Endothelial cell of umbilical vein (primary cell): ENCODE results near the gene GNAQ. TPM values are rescaled to one million over a fixed set of nuclear protein-coding genes. Genes with fewer than 3 reads are reported as not detected.

ENCODE experiments used
- BruUV-seq: library from RNA; stranded (reverse); fragments of 400-500 nt; replicated peaks from 2 replicates; lab custom pipeline; 2021; lab: Mats Ljungman, UMichigan
- CTCF ChIA-PET: fragments of 300-600, 350-600 bp; sonication (Branson Sonifier 250); formaldehyde crosslinking; loops from one replicate; lab custom pipeline; 2021; ENCODE audit warnings: antibody characterized with exemption, inconsistent platforms; lab: Charles Lee
- POLR2A ChIA-PET: fragments of 300-600, 350-600 bp; sonication (Branson Sonifier 250); formaldehyde crosslinking; loops from one replicate; lab custom pipeline; 2021; ENCODE audit warnings: antibody characterized with exemption, inconsistent platforms; lab: Charles Lee
- DNase-seq: peaks from one replicate; pipeline ENCODE4 v3.0.0-alpha.2; 2011; ENCODE audit warnings: low read depth, low spot score
- FAIRE-seq: peaks from 2 replicates; lab custom pipeline; 2011; peaks lifted over from hg19 to GRCh38; lab: Jason Lieb, UNC
- H2AFZ ChIP-seq: 2 replicates; pipeline ENCODE4 v1.6.0; 2012; ENCODE audit warnings: low read depth, low read length, control low read depth, inconsistent platforms
- H3K27ac ChIP-seq: 2 replicates; pipeline ENCODE4 v1.5.1; 2011; ENCODE audit warnings: low read depth, mild to moderate bottlenecking, control low read depth, low read length, moderate library complexity; ENCODE audit not compliant: insufficient read depth
- H3K27me3 ChIP-seq, 2 experiments: 2 replicates each; pipeline versions ENCODE4 v1.6.0 to v1.6.1; 2011; ENCODE audit warnings: low read length in 2 of 2, mixed read lengths in 1 of 2; ENCODE audit not compliant: control insufficient read depth in 2 of 2, insufficient read depth in 2 of 2
- H3K36me3 ChIP-seq, 2 experiments: 2 replicates in 1 of 2; 3 replicates in 1 of 2; pipeline ENCODE4 v1.5.1; 2011; ENCODE audit warnings: low read length in 2 of 2, mild to moderate bottlenecking in 1 of 2, moderate library complexity in 1 of 2; ENCODE audit not compliant: control insufficient read depth in 2 of 2, insufficient read depth in 2 of 2; ENCODE audit errors: extremely low read depth in 1 of 2
- H3K4me1 ChIP-seq: 3 replicates; pipeline ENCODE4 v1.5.1; 2011; ENCODE audit warnings: mild to moderate bottlenecking, low read length; ENCODE audit not compliant: control insufficient read depth, insufficient read depth; ENCODE audit errors: extremely low read depth
- H3K4me2 ChIP-seq: 2 replicates; pipeline ENCODE4 v1.6.1; 2011; ENCODE audit warnings: low read length, control low read depth, mixed read lengths; ENCODE audit not compliant: insufficient read depth
- H3K4me3 ChIP-seq, 3 experiments: fragments of 200-600 bp in 1 of 3; sonication (generic), shearing (Covaris generic) in 1 of 3; replicated peaks in 1 of 3; 2 replicates each; pipeline ENCODE4 v1.5.1; 2011 to 2016; ENCODE audit warnings: control low read depth in 3 of 3, low read length in 3 of 3, mild to moderate bottlenecking in 2 of 3, inconsistent platforms in 1 of 3, low read depth in 1 of 3, moderate library complexity in 1 of 3; ENCODE audit not compliant: insufficient read depth in 1 of 3
- H3K79me2 ChIP-seq: 2 replicates; pipeline ENCODE4 v1.6.0; 2012; ENCODE audit warnings: low read length, inconsistent platforms; ENCODE audit not compliant: control insufficient read depth, insufficient read depth
- H3K9ac ChIP-seq: replicated peaks from 2 replicates; pipeline ENCODE3; 2011; ENCODE audit warnings: low read length, control low read depth; ENCODE audit not compliant: insufficient read depth; ENCODE audit errors: extremely low read depth
- H3K9me1 ChIP-seq: replicated peaks from 3 replicates; pipeline ENCODE4 v1.6.0; 2011; ENCODE audit warnings: mild to moderate bottlenecking, low read length; ENCODE audit not compliant: control insufficient read depth, insufficient read depth; ENCODE audit errors: extremely low read depth
- H3K9me3 ChIP-seq: replicated peaks from 2 replicates; pipeline ENCODE4 v1.5.1; 2012; ENCODE audit warnings: low read length, inconsistent platforms; ENCODE audit not compliant: control insufficient read depth, insufficient read depth
- H4K20me1 ChIP-seq: replicated peaks from 2 replicates; pipeline ENCODE3; 2011; ENCODE audit warnings: mild to moderate bottlenecking, low read length; ENCODE audit not compliant: control insufficient read depth, insufficient read depth; ENCODE audit errors: extremely low read depth
- CTCF ChIP-seq, 2 donors: IDR thresholded peaks; 1 replicate in 1 of 2; 2 replicates in 1 of 2; pipeline ENCODE4 v1.5.1; 2011; ENCODE audit warnings: low read length in 2 of 2, mild to moderate bottlenecking in 2 of 2, moderate library complexity in 2 of 2, control low read depth in 1 of 2, inconsistent platforms in 1 of 2, low read depth in 1 of 2; ENCODE audit not compliant: insufficient read depth in 1 of 2; ENCODE audit errors: extremely low read depth in 1 of 2
- EZH2 ChIP-seq: IDR thresholded peaks from 2 replicates; pipeline ENCODE4 v1.6.1; 2012; ENCODE audit warnings: borderline replicate concordance, low read depth, mild to moderate bottlenecking, moderate library complexity, low read length, inconsistent platforms; ENCODE audit not compliant: severe bottlenecking
- FOS ChIP-seq: IDR thresholded peaks from 2 replicates; pipeline ENCODE4 v1.6.1; 2011; ENCODE audit warnings: mild to moderate bottlenecking, low read length, moderate library complexity, borderline replicate concordance; ENCODE audit not compliant: insufficient read depth
- GATA2 ChIP-seq: IDR thresholded peaks from 2 replicates; pipeline ENCODE4 v1.7.0; 2011; ENCODE audit warnings: low read depth, mild to moderate bottlenecking, moderate library complexity, mixed read lengths, low read length; ENCODE audit not compliant: insufficient read length, insufficient read depth
- JUN ChIP-seq: IDR thresholded peaks from 2 replicates; pipeline ENCODE4 v1.6.1; 2011; ENCODE audit warnings: borderline replicate concordance, low read depth; ENCODE audit not compliant: insufficient read length, insufficient read depth
- MAX ChIP-seq: IDR thresholded peaks from 2 replicates; pipeline ENCODE4 v1.6.1; 2011; ENCODE audit not compliant: insufficient read depth, insufficient read length
- MYC ChIP-seq: IDR thresholded peaks from one replicate; pipeline ENCODE4 v1.6.1; 2011; ENCODE audit warnings: mild to moderate bottlenecking, low read depth, low read length
- POLR2A ChIP-seq: IDR thresholded peaks from 2 replicates; pipeline ENCODE4 v1.6.1; 2012; ENCODE audit warnings: low read depth, mild to moderate bottlenecking, control low read depth, low read length
- POLR2AphosphoS5 ChIP-seq: IDR thresholded peaks from 2 replicates; pipeline ENCODE4 v1.6.1; 2012; ENCODE audit warnings: low read depth, mild to moderate bottlenecking, control low read depth, low read length, moderate library complexity; ENCODE audit not compliant: insufficient read depth
- dilution Hi-C: fragments of 300-500 bp; cut with MboI; formaldehyde crosslinking; loops from one replicate; pipeline ENCODE4 v1.15.0; 2019; ENCODE audit warnings: low sequenced_read_pairs; ENCODE audit not compliant: extremely low pct_ligation_motif_present
- intact Hi-C: fragments of 100-400 bp; cut with micrococcal nuclease; formaldehyde crosslinking; loops from one replicate; pipeline ENCODE4 v1.10.0; 2022
- polyA plus RNA-seq, 4 experiments: library from polyadenylated mRNA; depleted of rRNA in 3 of 4; stranded (reverse) in 3 of 4; unstranded in 1 of 4; fragments of >200 nt; gene quantifications; 2 replicates each; pipeline versions ENCODE4 v1.2.1 to v1.2.3, GENCODE V29; 2011 to 2012; ENCODE audit warnings: missing spikeins in 1 of 4
- total RNA-seq: library from RNA; stranded (reverse); gene quantifications from 2 replicates; pipeline ENCODE4 v1.2.3, GENCODE V29; 2021

Gene GNAQ
- total and polyA plus RNA-seq, 2 donors (not counting 3 experiments of a cell fraction or from before 2014, with no cell fraction given): 26.1 to 67.3 TPM

DNA sequence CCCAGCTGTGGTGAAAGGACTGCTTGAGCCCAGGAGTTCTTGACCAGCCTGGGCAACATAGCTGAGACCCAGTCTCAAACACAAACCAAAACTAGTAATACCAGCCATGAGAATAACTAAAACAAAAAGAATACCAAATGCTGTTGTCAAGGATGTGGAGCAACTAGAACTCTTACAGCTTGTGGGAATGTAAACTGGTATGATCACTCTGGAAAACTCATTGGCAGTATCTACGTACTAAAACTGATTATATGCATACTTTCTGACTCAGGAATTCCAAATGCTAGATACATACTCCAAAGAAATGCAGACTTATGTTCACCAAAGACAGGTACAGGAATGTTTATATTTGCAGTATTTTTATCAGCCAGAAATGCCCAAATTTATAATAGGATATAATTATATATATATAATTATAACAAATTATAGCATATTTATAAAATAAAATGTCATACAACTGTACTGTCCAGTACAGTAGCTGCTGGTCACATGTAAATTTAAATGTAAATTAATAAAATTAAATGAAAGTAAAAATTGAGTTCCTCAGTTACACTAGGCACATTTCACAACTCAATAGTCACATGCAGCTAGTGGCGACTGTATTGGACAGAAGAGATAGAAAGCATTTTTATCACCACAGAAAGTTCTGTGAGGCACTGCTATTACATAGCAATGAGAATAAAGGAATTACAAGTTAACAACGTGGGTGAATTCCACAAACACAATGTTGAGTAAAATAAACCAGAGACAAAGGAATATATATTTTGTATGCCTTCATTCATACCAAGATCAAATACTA lies 118.5 kb downstream of the GNAQ start:
- intact Hi-C loops: no loop called here
- H3K9me3 ChIP-seq: no peaks in the 10 kb centered on the region
- H3K27me3 ChIP-seq: no peaks in the 10 kb centered on the region
- no peak overlapping the region for H3K9ac ChIP-seq
- H3K27ac ChIP-seq: no peak overlapping the region
- H3K4me1 ChIP-seq: peaks cover 37% of the 10 kb centered on the region
- no peak overlapping the region for H2AFZ ChIP-seq
- DNase-seq (no peak), FAIRE-seq (no peak)
- BruUV-seq: no TSS peak
- H3K9me1 ChIP-seq: peaks cover 2% of the 10 kb centered on the region
- POLR2A ChIA-PET: no interaction called here
- H3K4me2 ChIP-seq: no peak overlapping the region
- TF ChIP-seq FOS (no peak), POLR2AphosphoS5 (no peak), EZH2 (no peak), JUN (no peak), CTCF (IDR thresholded peaks at IDR 0.05; ENCODE audit: extremely low read depth in 1 of 2, insufficient read depth in 1 of 2, low read depth in 1 of 2, low read length in 2 of 2) (no peak), POLR2A (no peak), MAX (no peak), MYC (no peak), GATA2 (no peak)
- CTCF ChIA-PET: no interaction called here
- H3K36me3 ChIP-seq: peaks cover 0 to 4% of the 10 kb centered on the region in 2 experiments
- no peak overlapping the region for H3K4me3 ChIP-seq
- H3K79me2 ChIP-seq: peaks cover 59% of the 10 kb centered on the region
- dilution Hi-C loops: no loop called here
- H4K20me1 ChIP-seq: no peaks in the 10 kb centered on the region
